K562 (cell line): ENCODE results near the gene GRB14. TPM values are rescaled to one million over a fixed set of nuclear protein-coding genes. Genes with fewer than 3 reads are reported as not detected.

Experiments used
- ATAC-seq: fragments of 200-7000 bp; cut with Tn5 transposase; 3 replicates; pipeline ENCODE4 v1.9.1; 2020; ENCODE audit warnings: moderate library complexity
- BruUV-seq: library from RNA; stranded (reverse); fragments of 400-500 nt; replicated peaks from 2 replicates; lab custom pipeline; 2021; lab: Mats Ljungman, UMichigan
- CTCF ChIA-PET: fragments of 300-600 bp; formaldehyde crosslinking; extraction: SDS; loops from one replicate; lab custom pipeline; 2021; ENCODE audit warnings: low intra/inter-chr PET ratio; lab: Yijun Ruan, JAX
- POLR2A ChIA-PET: fragments of 300-600, 350-650 bp; sonication (Branson Sonifier 250); formaldehyde crosslinking; extraction: SDS; loops from one replicate; lab custom pipeline; 2021; ENCODE audit warnings: antibody characterized with exemption, inconsistent platforms; lab: Yijun Ruan, JAX
- DNase-seq, 4 experiments: peaks; one replicate each; pipeline versions ENCODE4 v3.0.0 to v3.0.0-alpha.2; 2011 to 2018; ENCODE audit warnings: low spot score in 3 of 4, mixed read lengths in 3 of 4; ENCODE audit errors: extremely low read depth in 1 of 4
- FAIRE-seq: peaks from 2 replicates; lab custom pipeline; 2011; peaks lifted over from hg19 to GRCh38; lab: Jason Lieb, UNC
- H2AFZ ChIP-seq: 2 replicates; pipeline ENCODE4 v1.6.0; 2011; ENCODE audit warnings: low read depth, low read length, control low read depth, inconsistent platforms
- H3K27ac ChIP-seq: fragments of 200-600 bp; 3 replicates; pipeline ENCODE4 v1.8.0; 2011; ENCODE audit warnings: low read depth, mild to moderate bottlenecking, control low read depth, inconsistent platforms, low read length, moderate library complexity, mixed read lengths; ENCODE audit errors: extremely low read depth
- H3K27me3 ChIP-seq, 2 experiments: fragments of 300-600 bp in 1 of 2; 2 replicates in 1 of 2; 3 replicates in 1 of 2; pipeline versions ENCODE4 v1.6.0 to v1.8.0; 2011; ENCODE audit warnings: inconsistent platforms in 2 of 2, low read length in 2 of 2, mild to moderate bottlenecking in 1 of 2, mixed read lengths in 1 of 2, moderate library complexity in 1 of 2; ENCODE audit not compliant: control insufficient read depth in 2 of 2, insufficient read depth in 2 of 2
- H3K36me3 ChIP-seq: fragments of 300-600 bp; 3 replicates; pipeline ENCODE4 v1.8.0; 2011; ENCODE audit warnings: mild to moderate bottlenecking, low read length, inconsistent platforms; ENCODE audit not compliant: control insufficient read depth, insufficient read depth
- H3K4me1 ChIP-seq, 2 experiments: fragments of 200-600 bp in 1 of 2; replicated peaks in 1 of 2; 2 replicates in 1 of 2; 3 replicates in 1 of 2; pipeline versions ENCODE4 v1.5.1 to v1.8.0; 2011; ENCODE audit warnings: inconsistent platforms in 2 of 2, low read length in 2 of 2, mild to moderate bottlenecking in 1 of 2, mixed read lengths in 1 of 2, moderate library complexity in 1 of 2; ENCODE audit not compliant: control insufficient read depth in 2 of 2, insufficient read depth in 2 of 2
- H3K4me2 ChIP-seq: 2 replicates; pipeline ENCODE4 v1.6.1; 2011; ENCODE audit warnings: low read length, control low read depth, inconsistent platforms, mixed read lengths; ENCODE audit not compliant: insufficient read depth
- H3K4me3 ChIP-seq: fragments of 200-600 bp; sonication (generic), shearing (Covaris generic); 2 replicates; pipeline ENCODE4 v1.5.1; 2016; ENCODE audit warnings: control low read depth, inconsistent platforms
- H3K79me2 ChIP-seq: fragments of 200-600 bp; 3 replicates; pipeline ENCODE4 v1.8.0; 2011; ENCODE audit warnings: low read length, inconsistent platforms; ENCODE audit not compliant: control insufficient read depth, insufficient read depth
- H3K9ac ChIP-seq, 2 experiments: 2 replicates each; pipeline versions ENCODE4 v1.6.0 to v1.6.1; 2011; ENCODE audit warnings: low read depth in 2 of 2, low read length in 2 of 2, control low read depth in 1 of 2, inconsistent platforms in 1 of 2, mild to moderate bottlenecking in 1 of 2, mixed read lengths in 1 of 2; ENCODE audit not compliant: insufficient read depth in 1 of 2
- H3K9me1 ChIP-seq: one replicate; pipeline ENCODE4 v1.6.0; 2011; ENCODE audit warnings: inconsistent platforms, mild to moderate bottlenecking, low read length, moderate library complexity; ENCODE audit not compliant: control insufficient read depth, insufficient read depth
- H3K9me3 ChIP-seq: replicated peaks from 2 replicates; pipeline ENCODE4 v1.5.1; 2011; ENCODE audit warnings: low read depth, low read length, inconsistent platforms; ENCODE audit not compliant: control insufficient read depth, insufficient read depth
- H4K20me1 ChIP-seq: replicated peaks from 2 replicates; pipeline ENCODE4 v1.6.1; 2011; ENCODE audit warnings: low read length, inconsistent platforms, mixed read lengths; ENCODE audit not compliant: control insufficient read depth, insufficient read depth
- CBX1 ChIP-seq: sonication (generic); IDR thresholded peaks from 2 replicates; pipeline ENCODE4 v1.6.1; 2016; ENCODE audit warnings: antibody characterized with exemption, low read depth, mild to moderate bottlenecking
- CHCHD3 ChIP-seq: fragments of 250-450 bp; sonication (Bioruptor Pico); IDR thresholded peaks from 2 replicates; pipeline ENCODE4 v2.1.2; 2022; ENCODE audit warnings: mild to moderate bottlenecking
- GABPB2 ChIP-seq: fragments of 250-450 bp; sonication (Bioruptor Pico); conservative IDR thresholded peaks from 2 replicates; pipeline ENCODE4 v1.5.1; 2021; ENCODE audit warnings: mild to moderate bottlenecking
- HDGF ChIP-seq: fragments of 450-650 bp; IDR thresholded peaks from 2 replicates; pipeline ENCODE4 v1.6.1; 2016
- HMG20B ChIP-seq: fragments of 250-450 bp; sonication (Bioruptor Pico); IDR thresholded peaks from 2 replicates; pipeline ENCODE4 v1.5.0; 2021; ENCODE audit warnings: mild to moderate bottlenecking
- KDM2B ChIP-seq: fragments of 250-450 bp; sonication (Bioruptor Pico); IDR thresholded peaks from 2 replicates; pipeline ENCODE4 v1.8.0; 2021; ENCODE audit warnings: mild to moderate bottlenecking, moderate library complexity
- POLR2AphosphoS2 ChIP-seq: IDR thresholded peaks from 2 replicates; pipeline ENCODE4 v1.6.1; 2012; ENCODE audit warnings: low read length, improper control_type of control experiment
- POLR2H ChIP-seq: IDR thresholded peaks from 2 replicates; pipeline ENCODE4 v1.6.1; 2016; ENCODE audit warnings: missing genetic modification characterization, low read depth, mild to moderate bottlenecking, control low read depth, missing compliant biosample characterization, moderate library complexity
- SP1 ChIP-seq: sonication (generic); formaldehyde crosslinking; IDR thresholded peaks from 2 replicates; pipeline ENCODE4 v1.8.1; 2022; ENCODE audit warnings: mild to moderate bottlenecking, missing genetic modification reagents
- SRF ChIP-seq, 2 experiments: fragments of 250-450, 450-650 bp in 1 of 2; sonication (Bioruptor Pico) in 1 of 2; sonication (generic) in 1 of 2; formaldehyde crosslinking; IDR thresholded peaks; 2 replicates each; pipeline versions ENCODE4 v1.5.0 to v1.5.1; 2020 to 2022; ENCODE audit warnings: mild to moderate bottlenecking in 1 of 2, missing genetic modification reagents in 1 of 2
- WHSC1 ChIP-seq: IDR thresholded peaks from one replicate; pipeline ENCODE4 v1.6.1; 2012; ENCODE audit warnings: low read length, control low read depth, inconsistent platforms
- ZNF764 ChIP-seq: fragments of 250-450 bp; sonication (Bioruptor Pico); IDR thresholded peaks from 2 replicates; pipeline ENCODE4 v1.4.0; 2020; ENCODE audit warnings: low read depth, mild to moderate bottlenecking, moderate library complexity
- WGBS: fragments of 100-300 bp; shearing (Covaris generic); methylation state at CpG from one replicate; pipeline ENCODE4 v1.1.6; 2016; ENCODE audit warnings: low coverage, mixed read lengths; ENCODE audit not compliant: insufficient coverage; ENCODE audit errors: missing lambda C conversion rate; 5-methylcytosine and 5-hydroxymethylcytosine counted together
- in situ Hi-C: fragments of 300-500 bp; cut with MboI; formaldehyde crosslinking; loops from 4 replicates; pipeline ENCODE4 v1.15.0; 2018; ENCODE audit warnings: inconsistent platforms, mixed read lengths
- intact Hi-C: fragments of 100-400 bp; cut with micrococcal nuclease; formaldehyde crosslinking; loops from 2 replicates; pipeline ENCODE4 v1.14.2; 2022
- polyA plus RNA-seq, 8 experiments: library from polyadenylated mRNA; depleted of rRNA in 4 of 8; stranded (reverse) in 5 of 8; unstranded in 3 of 8; fragments of >200 nt; fragmentation: Nextera tagmentation in 2 of 8; fragmentation: Illumina TruSeq in 1 of 8; extraction: Ambion mirVana in 2 of 8; extraction: Trizol in 1 of 8; gene quantifications; 2 replicates each; pipeline versions ENCODE4 v1.2.1 to v1.2.3, GENCODE V29; 2011 to 2014; ENCODE audit warnings: inconsistent platforms in 1 of 8, missing spikeins in 1 of 8
- total RNA-seq, 7 experiments: library from RNA; depleted of rRNA in 6 of 7; stranded (reverse); fragments of >200 nt in 6 of 7; fragmentation: Illumina TruSeq in 2 of 7; extraction: Trizol in 2 of 7; gene quantifications; 2 replicates each; pipeline versions ENCODE4 v1.2.1 to v1.2.3, GENCODE V29; 2011 to 2021; ENCODE audit warnings: low replicate concordance in 1 of 7
- TF ChIP-seq, protein P1 (sequence below): fragments of 450-650 bp; IDR thresholded peaks from 2 replicates; pipeline ENCODE4 v1.6.1; 2014; ENCODE audit warnings: low read depth, mild to moderate bottlenecking, moderate library complexity, borderline replicate concordance
- TF ChIP-seq, protein P2 (sequence below), 2 experiments: IDR thresholded peaks; 2 replicates each; pipeline ENCODE4 v1.6.1; 2012; ENCODE audit warnings: improper control_type of control experiment in 2 of 2, low read depth in 2 of 2, low read length in 2 of 2, borderline replicate concordance in 1 of 2
- TF ChIP-seq, protein P3 (sequence below): sonication (generic); formaldehyde crosslinking; IDR thresholded peaks from 2 replicates; pipeline ENCODE4 v1.8.0; 2022; ENCODE audit warnings: missing genetic modification reagents, mild to moderate bottlenecking, moderate library complexity, borderline replicate concordance

The GRB14 gene
- total and polyA plus RNA-seq, 9 of the 15 experiments (the other 6 are each of a cell fraction or from before 2014, with no cell fraction given), result not detected

DNA sequence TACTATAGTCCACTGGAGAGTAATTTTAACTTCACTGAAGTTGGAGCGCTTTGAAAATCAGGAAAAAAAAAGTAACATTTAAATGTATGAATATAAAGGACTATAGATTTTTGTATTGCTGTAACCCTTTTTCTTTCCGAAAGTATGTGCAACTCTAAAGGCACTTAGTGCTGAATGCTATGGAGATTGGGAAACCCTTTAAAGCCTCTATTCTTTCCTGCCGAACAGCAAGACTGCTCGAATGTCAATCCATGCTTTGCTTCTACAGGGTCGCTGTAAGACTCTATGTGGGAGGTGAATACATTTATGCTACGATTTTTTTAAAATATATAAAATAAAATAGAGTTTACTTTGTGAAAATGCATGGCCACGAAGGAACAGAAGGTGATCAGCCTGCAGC is 825 bp downstream of the GRB14 start:
- WGBS, result 0% methylated on average over 7 of the region's 7 CpGs
- intact Hi-C loops, result no loop called here

More for the DNA sequence above, 825 bp downstream of the GRB14 start:
- no TSS peak for BruUV-seq
- CTCF ChIA-PET, result no interaction called here
- DNase-seq (no peak), ATAC-seq (no peak), FAIRE-seq (no peak)
- H3K79me2 ChIP-seq, result no peaks in the 10 kb centered on the region
- H3K27ac ChIP-seq, result no peak overlapping the region
- POLR2A ChIA-PET, result no interaction called here
- in situ Hi-C loops, result no loop called here
- no peak overlapping the region for H3K9ac ChIP-seq
- H3K9me3 ChIP-seq, result no peaks in the 10 kb centered on the region
- H3K4me2 ChIP-seq, result no peak overlapping the region
- H3K27me3 ChIP-seq, result no peaks in the 10 kb centered on the region
- H3K4me1 ChIP-seq, result no peaks in the 10 kb centered on the region
- H3K4me3 ChIP-seq, result no peak overlapping the region
- TF ChIP-seq HMG20B (CRISPR knock-in tag) (no peak), CHCHD3 (no peak), KDM2B (CRISPR knock-in tag) (no peak), GABPB2 (CRISPR knock-in tag) (no peak), ZNF764 (CRISPR knock-in tag) (no peak), WHSC1 (no peak), CBX1 (no peak), SRF (CRISPR knock-in tag; IDR thresholded peaks at IDR 0.05) (no peak), HDGF (no peak), SP1 (CRISPR knock-in tag) (no peak), POLR2H (tag) (no peak), POLR2AphosphoS2 (no peak)
- TF ChIP-seq, protein P1, sequence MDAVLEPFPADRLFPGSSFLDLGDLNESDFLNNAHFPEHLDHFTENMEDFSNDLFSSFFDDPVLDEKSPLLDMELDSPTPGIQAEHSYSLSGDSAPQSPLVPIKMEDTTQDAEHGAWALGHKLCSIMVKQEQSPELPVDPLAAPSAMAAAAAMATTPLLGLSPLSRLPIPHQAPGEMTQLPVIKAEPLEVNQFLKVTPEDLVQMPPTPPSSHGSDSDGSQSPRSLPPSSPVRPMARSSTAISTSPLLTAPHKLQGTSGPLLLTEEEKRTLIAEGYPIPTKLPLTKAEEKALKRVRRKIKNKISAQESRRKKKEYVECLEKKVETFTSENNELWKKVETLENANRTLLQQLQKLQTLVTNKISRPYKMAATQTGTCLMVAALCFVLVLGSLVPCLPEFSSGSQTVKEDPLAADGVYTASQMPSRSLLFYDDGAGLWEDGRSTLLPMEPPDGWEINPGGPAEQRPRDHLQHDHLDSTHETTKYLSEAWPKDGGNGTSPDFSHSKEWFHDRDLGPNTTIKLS, result no peak
- TF ChIP-seq, protein P2, sequence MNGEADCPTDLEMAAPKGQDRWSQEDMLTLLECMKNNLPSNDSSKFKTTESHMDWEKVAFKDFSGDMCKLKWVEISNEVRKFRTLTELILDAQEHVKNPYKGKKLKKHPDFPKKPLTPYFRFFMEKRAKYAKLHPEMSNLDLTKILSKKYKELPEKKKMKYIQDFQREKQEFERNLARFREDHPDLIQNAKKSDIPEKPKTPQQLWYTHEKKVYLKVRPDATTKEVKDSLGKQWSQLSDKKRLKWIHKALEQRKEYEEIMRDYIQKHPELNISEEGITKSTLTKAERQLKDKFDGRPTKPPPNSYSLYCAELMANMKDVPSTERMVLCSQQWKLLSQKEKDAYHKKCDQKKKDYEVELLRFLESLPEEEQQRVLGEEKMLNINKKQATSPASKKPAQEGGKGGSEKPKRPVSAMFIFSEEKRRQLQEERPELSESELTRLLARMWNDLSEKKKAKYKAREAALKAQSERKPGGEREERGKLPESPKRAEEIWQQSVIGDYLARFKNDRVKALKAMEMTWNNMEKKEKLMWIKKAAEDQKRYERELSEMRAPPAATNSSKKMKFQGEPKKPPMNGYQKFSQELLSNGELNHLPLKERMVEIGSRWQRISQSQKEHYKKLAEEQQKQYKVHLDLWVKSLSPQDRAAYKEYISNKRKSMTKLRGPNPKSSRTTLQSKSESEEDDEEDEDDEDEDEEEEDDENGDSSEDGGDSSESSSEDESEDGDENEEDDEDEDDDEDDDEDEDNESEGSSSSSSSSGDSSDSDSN (IDR thresholded peaks at IDR 0.05; ENCODE audit: borderline replicate concordance in 1 of 2, low read depth in 2 of 2, low read length in 2 of 2), result no peak
- TF ChIP-seq, protein P3, sequence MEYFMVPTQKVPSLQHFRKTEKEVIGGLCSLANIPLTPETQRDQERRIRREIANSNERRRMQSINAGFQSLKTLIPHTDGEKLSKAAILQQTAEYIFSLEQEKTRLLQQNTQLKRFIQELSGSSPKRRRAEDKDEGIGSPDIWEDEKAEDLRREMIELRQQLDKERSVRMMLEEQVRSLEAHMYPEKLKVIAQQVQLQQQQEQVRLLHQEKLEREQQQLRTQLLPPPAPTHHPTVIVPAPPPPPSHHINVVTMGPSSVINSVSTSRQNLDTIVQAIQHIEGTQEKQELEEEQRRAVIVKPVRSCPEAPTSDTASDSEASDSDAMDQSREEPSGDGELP, result no peak
- no peak overlapping the region for H2AFZ ChIP-seq
- H3K36me3 ChIP-seq, result no peaks in the 10 kb centered on the region
- no peaks in the 10 kb centered on the region for H3K9me1 ChIP-seq
- no peaks in the 10 kb centered on the region for H4K20me1 ChIP-seq
